Chondrocyte (in vitro differentiated cells): Measurements from ENCODE around the gene NPBWR2. TPM values are rescaled to one million over a fixed set of nuclear protein-coding genes. Genes with fewer than 3 reads are reported as not detected.

Source experiments
- DNase-seq: peaks from one replicate; pipeline ENCODE4 v3.0.0; 2021; ENCODE audit warnings: mixed read lengths, low spot score
- H3K27ac Mint-ChIP-seq: one replicate; pipeline ENCODE4 v1.8.0; 2021; ENCODE audit warnings: mild to moderate bottlenecking, moderate library complexity, mixed read lengths; ENCODE audit not compliant: unreplicated experiment
- H3K27me3 Mint-ChIP-seq: 2 replicates; pipeline ENCODE4 v1.8.0; 2021; ENCODE audit warnings: low read depth, mixed read lengths
- H3K36me3 Mint-ChIP-seq: 2 replicates; pipeline ENCODE4 v1.8.0; 2021; ENCODE audit warnings: low read depth, mixed read lengths
- H3K4me1 Mint-ChIP-seq: 2 replicates; pipeline ENCODE4 v1.8.0; 2021; ENCODE audit warnings: low read depth, mild to moderate bottlenecking, mixed read lengths
- H3K4me3 Mint-ChIP-seq: one replicate; pipeline ENCODE4 v1.8.0; 2021; ENCODE audit warnings: mild to moderate bottlenecking, moderate library complexity, mixed read lengths; ENCODE audit not compliant: unreplicated experiment
- H3K9me3 Mint-ChIP-seq: 2 replicates; pipeline ENCODE4 v1.8.0; 2021; ENCODE audit warnings: low read depth, mixed read lengths
- CTCF ChIP-seq: fragments of 200-600 bp; sonication (generic); IDR thresholded peaks from 2 replicates; pipeline ENCODE4 v1.5.0; 2021; ENCODE audit warnings: antibody characterized with exemption, mild to moderate bottlenecking, moderate library complexity
- total RNA-seq: library from RNA; stranded (reverse); gene quantifications from 3 replicates; pipeline ENCODE4 v1.2.1, GENCODE V29; 2021

The NPBWR2 gene
- total RNA-seq, 1 donor from 2014 or later: not detected

- Mint-ChIP-seq H3K27me3 (peaks cover 9% of the 10 kb centered on the region), H3K9me3 (no peaks in the 10 kb centered on the region), H3K36me3 (no peaks in the 10 kb centered on the region), H3K4me3 (no peak overlapping the region), H3K4me1 (no peaks in the 10 kb centered on the region), H3K27ac (no peak overlapping the region)
- no peak for TF ChIP-seq CTCF
- no peak for DNase-seq
Measured at GRCh38 chr20:64111841-64112641, 4.7 kb upstream of the NPBWR2 start.

- Mint-ChIP-seq H3K36me3 (no peaks in the 10 kb centered on the region), H3K9me3 (no peaks in the 10 kb centered on the region), H3K4me3 (no peak overlapping the region), H3K27ac (no peak overlapping the region), H3K27me3 (peaks cover 13% of the 10 kb centered on the region), H3K4me1 (no peaks in the 10 kb centered on the region)
- peak; percentile 77 for DNase-seq
- TF ChIP-seq CTCF: no peak
Measured at GRCh38 chr20:64110411-64111068, 3.2 kb upstream of the NPBWR2 start.

- no peak overlapping the region for H3K27ac Mint-ChIP-seq
Measured at GRCh38 chr20:64109831-64110391, 2.5 kb upstream of the NPBWR2 start.

GRCh38 chr20:64108731-64109681 is 1.6 kb upstream of the NPBWR2 start:
- peak; percentile 79 for DNase-seq
- Mint-ChIP-seq H3K4me3 (no peak overlapping the region), H3K9me3 (no peaks in the 10 kb centered on the region), H3K27ac (no peak overlapping the region), H3K36me3 (no peaks in the 10 kb centered on the region), H3K27me3 (peaks cover 13% of the 10 kb centered on the region), H3K4me1 (no peaks in the 10 kb centered on the region)
- no peak for TF ChIP-seq CTCF

More at GRCh38 chr20:64109831-64110391, 2.5 kb upstream of the NPBWR2 start:
- H3K4me1 Mint-ChIP-seq: no peaks in the 10 kb centered on the region
- no peak overlapping the region for H3K4me3 Mint-ChIP-seq
- TF ChIP-seq CTCF: no peak
- peak; percentile 83 for DNase-seq
- H3K36me3 Mint-ChIP-seq: no peaks in the 10 kb centered on the region
- peaks cover 13% of the 10 kb centered on the region for H3K27me3 Mint-ChIP-seq
- no peaks in the 10 kb centered on the region for H3K9me3 Mint-ChIP-seq
